HepG2 (cell line): ENCODE measurements around the gene ENC1. TPM values are rescaled to one million over a fixed set of nuclear protein-coding genes. Genes with fewer than 3 reads are reported as not detected.

Experiments
- ASH2L ChIP-seq: fragments of 300-600, 200-600 bp; sonication (generic); IDR thresholded peaks from 2 replicates; pipeline ENCODE4 v1.7.0; 2017; ENCODE audit warnings: low read depth, mild to moderate bottlenecking, moderate library complexity, mixed read lengths, low read length; ENCODE audit not compliant: insufficient read length
- CC2D1A ChIP-seq: sonication (generic); formaldehyde crosslinking; IDR thresholded peaks from 2 replicates; pipeline ENCODE4 v1.8.1; 2023; ENCODE audit warnings: mild to moderate bottlenecking, missing genetic modification reagents
- HMG20A ChIP-seq: IDR thresholded peaks from 2 replicates; pipeline ENCODE4 v1.6.1; 2016; ENCODE audit warnings: borderline replicate concordance
- HNRNPH1 ChIP-seq: fragments of 200-400 bp; formaldehyde crosslinking; optimal IDR thresholded peaks from 2 replicates; pipeline ENCODE3; 2017; ENCODE audit warnings: mild to moderate bottlenecking, low read depth, low read length
- KMT2A ChIP-seq: sonication (generic); formaldehyde crosslinking; IDR thresholded peaks from 2 replicates; pipeline ENCODE4 v1.4.0; 2020; ENCODE audit warnings: missing genetic modification reagents
- MAF1 ChIP-seq: sonication (generic); formaldehyde crosslinking; IDR thresholded peaks from 2 replicates; pipeline ENCODE4 v1.5.0; 2020; ENCODE audit warnings: missing genetic modification reagents, borderline replicate concordance
- MAZ ChIP-seq, 2 experiments: sonication (generic) in 1 of 2; formaldehyde crosslinking in 1 of 2; IDR thresholded peaks; 2 replicates each; pipeline versions ENCODE4 v1.5.0 to v1.6.1; 2012 to 2020; ENCODE audit warnings: low read depth in 2 of 2, mild to moderate bottlenecking in 2 of 2, borderline replicate concordance in 1 of 2, improper control_type of control experiment in 1 of 2, low read length in 1 of 2, missing genetic modification reagents in 1 of 2, moderate library complexity in 1 of 2
- MEIS2 ChIP-seq: sonication (generic); formaldehyde crosslinking; IDR thresholded peaks from 2 replicates; pipeline ENCODE4 v1.9.0; 2021; ENCODE audit warnings: mild to moderate bottlenecking, missing genetic modification reagents
- MNT ChIP-seq: fragments of 450-650 bp; IDR thresholded peaks from 2 replicates; pipeline ENCODE4 v1.6.1; 2016
- MXD3 ChIP-seq: IDR thresholded peaks from 2 replicates; pipeline ENCODE4 v1.6.1; 2016; ENCODE audit warnings: mild to moderate bottlenecking, missing biosample characterization, missing genetic modification reagents
- PITX1 ChIP-seq: sonication (generic); formaldehyde crosslinking; IDR thresholded peaks from 2 replicates; pipeline ENCODE4 v1.5.1; 2020; ENCODE audit warnings: mild to moderate bottlenecking, missing genetic modification reagents
- PRDM10 ChIP-seq: sonication (generic); formaldehyde crosslinking; IDR thresholded peaks from 2 replicates; pipeline ENCODE4 v1.4.0; 2020; ENCODE audit warnings: low read depth, missing genetic modification reagents
- TARDBP ChIP-seq: sonication (generic); formaldehyde crosslinking; IDR thresholded peaks from 2 replicates; pipeline ENCODE4 v1.8.0; 2022; ENCODE audit warnings: mild to moderate bottlenecking, missing genetic modification reagents
- TRIM24 ChIP-seq: sonication (generic); formaldehyde crosslinking; IDR thresholded peaks from 2 replicates; pipeline ENCODE4 v1.8.0; 2022; ENCODE audit warnings: mild to moderate bottlenecking, missing genetic modification reagents
- WIZ ChIP-seq: sonication (generic); formaldehyde crosslinking; IDR thresholded peaks from 2 replicates; pipeline ENCODE4 v1.5.1; 2020; ENCODE audit warnings: mild to moderate bottlenecking, missing genetic modification reagents
- ZC3H13 ChIP-seq: sonication (generic); formaldehyde crosslinking; IDR thresholded peaks from 2 replicates; pipeline ENCODE4 v1.8.1; 2023; ENCODE audit warnings: mild to moderate bottlenecking, missing genetic modification reagents, moderate library complexity
- ZFP36L2 ChIP-seq: sonication (generic); formaldehyde crosslinking; IDR thresholded peaks from 2 replicates; pipeline ENCODE4 v1.4.0; 2020; ENCODE audit warnings: missing genetic modification reagents
- ZFP82 ChIP-seq: sonication (generic); formaldehyde crosslinking; IDR thresholded peaks from 2 replicates; pipeline ENCODE4 v1.5.1; 2020; ENCODE audit warnings: mild to moderate bottlenecking, missing genetic modification reagents, borderline replicate concordance
- ZNF34 ChIP-seq: sonication (generic); formaldehyde crosslinking; IDR thresholded peaks from 2 replicates; pipeline ENCODE4 v1.4.0; 2020; ENCODE audit warnings: mild to moderate bottlenecking, missing genetic modification reagents, borderline replicate concordance
- ZNF501 ChIP-seq: sonication (generic); formaldehyde crosslinking; IDR thresholded peaks from 2 replicates; pipeline ENCODE4 v1.5.1; 2020; ENCODE audit warnings: mild to moderate bottlenecking, moderate library complexity, missing genetic modification reagents
- ZNF563 ChIP-seq: sonication (generic); formaldehyde crosslinking; IDR thresholded peaks from 2 replicates; pipeline ENCODE4 v1.8.0; 2022; ENCODE audit warnings: mild to moderate bottlenecking, moderate library complexity, missing genetic modification reagents
- ZNF790 ChIP-seq: sonication (generic); formaldehyde crosslinking; IDR thresholded peaks from 2 replicates; pipeline ENCODE4 v1.8.0; 2022; ENCODE audit warnings: missing genetic modification reagents, mild to moderate bottlenecking, borderline replicate concordance
- polyA plus RNA-seq, 8 experiments: library from polyadenylated mRNA; depleted of rRNA in 3 of 8; stranded (reverse) in 7 of 8; unstranded in 1 of 8; fragments of >200 nt; fragmentation: Illumina TruSeq in 4 of 8; extraction: Trizol in 4 of 8; gene quantifications; 2 replicates each; pipeline versions ENCODE4 v1.2.1 to v1.2.3, GENCODE V29; 2011 to 2016; ENCODE audit warnings: low read depth in 4 of 8, missing spikeins in 1 of 8, mixed read lengths in 1 of 8; ENCODE audit not compliant: insufficient read depth in 1 of 8
- total RNA-seq, 5 experiments: library from RNA; depleted of rRNA; stranded (reverse); fragments of >200 nt; fragmentation: Illumina TruSeq; extraction: Trizol; gene quantifications; 2 replicates each; pipeline ENCODE4 v1.2.3, GENCODE V29; 2016; ENCODE audit warnings: low read depth in 1 of 5
- TF ChIP-seq, protein P1 (sequence below): IDR thresholded peaks from 2 replicates; pipeline ENCODE4 v1.6.1; 2016; ENCODE audit warnings: missing biosample characterization, missing genetic modification reagents, low read depth

Gene ENC1
- total and polyA plus RNA-seq, 2 of the 13 experiments (the other 11 are each of a cell fraction or from before 2014, with no cell fraction given) = 63.8 to 64.4 TPM

DNA sequence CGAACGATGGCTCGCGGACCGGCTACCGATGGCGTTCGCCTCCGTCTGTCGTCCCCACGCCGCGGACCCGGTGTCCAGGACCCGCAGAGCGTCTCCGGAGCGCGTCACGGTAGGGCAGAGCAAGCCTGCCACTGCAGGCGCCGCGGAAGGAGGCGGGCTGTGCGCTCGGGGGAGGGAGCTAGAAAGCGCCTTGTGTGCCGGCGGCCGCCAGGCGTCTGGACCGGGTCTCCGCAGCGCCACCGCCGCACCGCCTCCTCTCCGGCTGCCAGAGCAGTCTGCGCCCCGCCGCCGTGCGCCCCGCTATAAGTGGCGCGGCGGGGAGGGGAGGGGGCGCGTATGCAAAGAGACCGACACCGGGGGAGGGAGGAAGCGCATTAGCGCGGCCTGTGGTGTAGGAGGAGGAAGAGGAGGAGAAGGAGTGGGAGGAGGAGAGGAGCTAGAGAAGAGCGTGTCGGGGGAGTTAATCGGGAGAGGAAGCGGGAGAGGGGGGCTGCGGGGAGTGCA lies at the start of gene ENC1 (continued):
- TF ChIP-seq ZFP82 = 0 out of 2 replicates have a peak, but pooled peaks have one; percentile 75
- TF ChIP-seq HMG20A (CRISPR knock-in tag) = peak; percentile 32; the same call in 1 of the 2 replicates
- peak; percentile 81 for TF ChIP-seq ZC3H13 (CRISPR knock-in tag)
- TF ChIP-seq PITX1 (CRISPR knock-in tag) = 0 out of 2 replicates have a peak, but pooled peaks have one; percentile 11
- peak; percentile 84 for TF ChIP-seq ASH2L
- TF ChIP-seq CC2D1A (CRISPR knock-in tag) = no peak
- TF ChIP-seq MNT = no peak
- TF ChIP-seq ZNF790 (CRISPR knock-in tag) = peak; percentile 81; the same call in 1 of the 2 replicates
- 0 out of 2 replicates have a peak, but pooled peaks have one; percentile 43 for TF ChIP-seq ZFP36L2 (CRISPR knock-in tag)
- TF ChIP-seq MXD3 (CRISPR knock-in tag) = peak; percentile 97
- TF ChIP-seq ZNF34 (CRISPR knock-in tag) = peak; percentile 95; the same call in 1 of the 2 replicates
- no peak for TF ChIP-seq HNRNPH1
- no peak; the same call in 1 of the 2 replicates for TF ChIP-seq WIZ (CRISPR knock-in tag)
- peak; percentile 12; the same call in 1 of the 2 replicates for TF ChIP-seq ZNF501
- peak; percentile 17; the same call in 1 of the 2 replicates for TF ChIP-seq PRDM10
- TF ChIP-seq MAF1 = no peak
- TF ChIP-seq, protein P1, sequence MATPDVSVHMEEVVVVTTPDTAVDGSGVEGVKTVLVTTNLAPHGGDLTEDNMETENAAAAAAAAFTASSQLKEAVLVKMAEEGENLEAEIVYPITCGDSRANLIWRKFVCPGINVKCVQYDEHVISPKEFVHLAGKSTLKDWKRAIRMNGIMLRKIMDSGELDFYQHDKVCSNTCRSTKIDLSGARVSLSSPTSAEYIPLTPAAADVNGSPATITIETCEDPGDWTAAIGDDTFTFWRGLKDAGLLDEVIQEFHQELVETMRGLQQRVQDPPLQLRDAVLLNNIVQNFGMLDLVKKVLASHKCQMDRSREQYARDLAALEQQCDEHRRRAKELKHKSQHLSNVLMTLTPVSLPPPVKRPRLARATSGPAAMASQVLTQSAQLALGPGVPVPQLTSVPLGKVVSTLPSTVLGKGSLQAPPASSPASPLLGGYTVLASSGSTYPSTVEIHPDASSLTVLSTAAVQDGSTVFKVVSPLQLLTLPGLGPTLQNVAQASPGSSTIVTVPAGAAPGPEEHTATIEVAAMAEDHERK (CRISPR knock-in tag) = peak; percentile 66
- TF ChIP-seq MAZ (IDR thresholded peaks at IDR 0.05; ENCODE audit: borderline replicate concordance, low read depth, low read length) = peak; percentile 90
- peak; percentile 100 for TF ChIP-seq MAZ (CRISPR knock-in tag; IDR thresholded peaks at IDR 0.05; ENCODE audit: low read depth)
- TF ChIP-seq MEIS2 (CRISPR knock-in tag) = 0 out of 2 replicates have a peak, but pooled peaks have one; percentile 10
- peak; percentile 77 for TF ChIP-seq KMT2A (CRISPR knock-in tag)
- TF ChIP-seq TRIM24 (CRISPR knock-in tag) = no peak
- peak; percentile 61; the same call in 1 of the 2 replicates for TF ChIP-seq TARDBP
- peak; percentile 97 for TF ChIP-seq ZNF563 (CRISPR knock-in tag)
